GM18873 (cell line): Measurements from ENCODE around the gene UGT8.
"Not testable (repeated sequence)": the region's sequence is repeated elsewhere in the genome, so short reads cannot be mapped to it uniquely, and the experiment has no call there.

ENCODE experiments used
- ATAC-seq: cut with Tn5 transposase; IDR thresholded peaks from one replicate; pipeline ENCODE4 v1.9.1; 2021; ENCODE audit warnings: mild to moderate bottlenecking, moderate library complexity, moderate number of reproducible peaks; ENCODE audit not compliant: unreplicated experiment, low FRiP score

Gene UGT8

DNA sequence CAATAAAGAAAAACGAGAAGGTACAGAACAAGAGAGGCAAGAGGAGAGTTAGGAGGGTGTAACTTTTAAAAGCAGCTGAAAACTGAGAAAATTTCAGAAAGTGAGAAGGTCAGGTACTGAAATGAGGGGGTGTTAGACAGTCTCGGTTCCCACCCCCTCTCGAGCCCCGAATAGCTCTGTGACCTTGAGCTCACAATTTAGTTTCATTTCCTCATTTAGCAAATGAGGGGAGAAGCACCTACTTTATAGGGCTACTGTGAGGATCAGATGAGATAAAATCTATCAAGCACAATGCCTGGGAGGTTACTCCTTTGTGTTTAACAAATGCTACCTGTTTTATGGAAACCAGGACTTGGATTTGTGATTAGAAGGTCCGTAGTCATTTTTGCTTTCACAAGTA is 4.9 kb downstream of the UGT8 start:
- ATAC-seq, result peak; percentile 97

DNA sequence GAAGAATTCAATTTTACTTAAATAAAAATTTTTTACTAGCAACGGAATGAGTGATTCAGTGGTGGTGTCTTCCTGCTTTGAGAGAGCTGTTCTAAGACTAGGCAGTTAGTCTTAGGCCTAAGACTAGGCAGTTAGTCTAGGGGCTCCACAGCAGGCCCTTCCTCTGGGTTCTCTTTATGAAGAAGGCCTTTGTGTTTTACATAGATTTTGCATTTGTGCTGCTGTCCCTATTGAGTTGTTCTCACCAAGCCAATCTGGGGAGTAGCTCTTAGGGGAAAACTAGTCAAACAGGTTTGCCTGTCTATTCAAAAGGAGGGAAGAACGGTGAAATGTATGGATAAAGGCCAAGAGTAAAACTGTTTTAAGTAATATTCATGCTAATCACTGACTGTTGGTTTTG is 7.6 kb downstream of the UGT8 start:
- no peak for ATAC-seq

DNA sequence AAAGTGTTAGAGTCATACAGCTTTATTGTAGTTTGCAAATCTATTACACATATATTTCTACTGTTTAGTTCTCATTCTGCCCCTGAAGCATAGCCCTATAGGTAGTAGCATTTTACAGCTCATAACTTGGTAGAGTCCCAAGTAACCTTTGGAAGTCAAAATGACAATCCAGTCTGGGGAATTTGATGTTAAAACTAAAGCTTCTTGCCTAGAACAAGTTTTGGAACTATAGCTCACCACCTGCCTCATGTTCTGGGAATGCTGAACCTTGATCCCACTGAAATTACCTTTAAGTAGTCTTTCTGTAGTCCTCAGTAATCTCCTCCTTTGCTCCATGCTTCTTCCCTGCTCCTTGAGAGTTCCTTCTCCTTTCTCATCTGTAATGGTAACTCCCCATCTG is 8.4 kb downstream of the UGT8 start:
- ATAC-seq, result no peak

DNA sequence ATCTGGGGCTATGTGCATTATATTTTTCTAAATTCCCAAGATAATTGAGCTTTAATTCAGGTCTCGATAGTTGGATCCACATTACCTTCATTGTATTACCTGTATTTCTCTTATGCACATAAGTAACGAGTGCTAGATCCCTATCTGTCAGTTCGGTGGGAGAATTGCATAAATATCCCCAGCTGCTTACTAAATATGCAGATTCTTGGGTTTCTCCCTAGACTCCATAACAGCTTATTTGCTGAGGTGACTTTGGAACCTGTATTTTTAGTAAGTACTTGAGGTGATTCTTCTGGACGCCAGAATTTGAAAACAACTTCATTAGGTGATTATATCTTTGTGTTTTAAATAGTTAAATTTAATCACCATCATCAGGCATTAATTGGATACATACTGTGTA is 15.0 kb downstream of the UGT8 start:
- no peak for ATAC-seq

DNA sequence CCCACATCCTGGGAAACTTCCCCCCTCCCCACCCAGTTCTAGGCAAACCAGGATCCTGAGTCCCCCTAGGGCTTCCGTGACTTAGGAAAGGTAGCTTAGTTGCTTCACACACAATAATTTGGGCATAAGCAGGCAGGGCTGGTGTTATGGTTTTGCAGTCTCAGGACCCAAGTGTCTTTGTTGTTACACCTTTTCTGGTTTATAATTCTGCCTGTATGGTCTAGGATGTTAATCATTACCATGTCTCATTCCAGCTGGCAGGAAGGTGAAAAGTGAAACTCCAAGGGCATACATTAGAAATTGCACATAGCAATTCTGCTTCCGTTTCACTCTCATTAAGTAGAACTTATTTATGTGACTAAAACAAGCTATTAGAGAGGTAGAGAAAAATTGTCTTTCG is 16.8 kb downstream of the UGT8 start:
- ATAC-seq, result peak; percentile 53

DNA sequence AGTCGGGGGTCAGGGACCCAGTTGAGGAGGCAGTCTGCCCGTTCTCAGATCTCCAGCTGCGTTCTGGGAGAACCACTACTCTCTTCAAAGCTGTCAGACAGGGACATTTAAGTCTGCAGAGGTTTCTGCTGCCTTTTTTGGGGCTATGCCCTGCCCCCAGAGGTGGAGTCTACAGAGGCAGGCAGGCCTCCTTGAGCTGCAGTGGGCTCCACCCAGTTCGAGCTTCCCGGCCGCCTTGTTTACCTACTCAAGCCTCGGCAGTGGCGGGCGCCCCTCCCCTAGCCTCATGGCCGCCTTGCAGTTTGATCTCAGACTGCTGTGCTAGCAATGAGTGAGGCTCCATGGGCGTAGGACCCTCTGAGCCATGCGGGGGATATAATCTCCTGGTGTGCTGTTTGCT is 17.4 kb downstream of the UGT8 start:
- ATAC-seq, result not testable (repeated sequence)

DNA sequence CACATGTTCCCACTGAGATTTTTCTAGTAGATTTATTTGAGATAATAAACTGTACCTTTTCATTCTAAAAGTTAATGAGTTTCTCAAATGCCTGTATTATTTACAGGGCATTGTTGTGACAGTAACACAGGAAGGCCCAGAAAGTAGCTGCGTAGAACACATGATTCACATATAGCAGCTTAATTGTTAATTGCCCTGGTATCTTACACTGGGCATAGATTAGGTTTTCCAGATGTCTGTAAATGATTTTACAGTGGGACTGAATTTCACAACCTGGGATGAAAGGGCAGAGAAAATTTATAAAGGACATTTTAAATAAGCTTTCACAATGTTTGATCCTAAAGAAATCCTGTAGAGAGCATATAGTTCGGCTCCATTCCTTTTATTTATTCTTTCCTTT is 27.6 kb downstream of the UGT8 start:
- ATAC-seq, result no peak

DNA sequence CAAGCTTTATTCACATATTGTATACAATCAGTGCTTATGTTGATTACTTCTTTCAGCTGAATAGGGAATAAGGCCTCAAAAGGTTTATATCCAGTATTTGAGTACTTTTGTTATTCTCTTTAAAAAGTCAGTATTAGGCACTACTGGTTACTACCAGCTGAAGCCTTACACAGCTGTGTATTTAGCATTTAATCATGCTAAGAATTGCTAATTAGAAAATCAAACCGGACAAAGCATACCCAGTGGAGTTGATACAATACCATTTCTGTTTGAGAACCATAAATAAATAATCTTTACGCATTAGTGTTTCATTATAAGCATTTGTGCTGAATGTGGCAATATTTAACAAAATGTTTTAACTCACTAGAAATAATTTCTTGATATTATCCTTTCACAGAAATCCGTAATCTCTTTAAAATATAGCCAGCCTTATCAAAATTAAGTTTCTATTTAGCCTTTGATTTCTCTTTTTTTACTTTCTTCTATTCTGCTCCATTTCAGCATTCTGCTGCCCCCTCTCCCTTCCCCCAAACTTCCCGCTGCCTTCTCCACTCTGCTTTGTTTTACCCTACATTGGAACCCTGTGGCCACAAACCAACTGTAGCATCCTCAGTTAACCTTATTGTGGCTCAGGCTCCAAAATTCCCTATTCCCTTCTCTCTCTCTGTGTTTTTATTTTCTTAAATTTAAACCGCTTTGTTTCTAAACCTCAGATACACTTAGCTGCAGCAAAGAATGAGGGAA is 37.8 kb downstream of the UGT8 start:
- no peak for ATAC-seq

DNA sequence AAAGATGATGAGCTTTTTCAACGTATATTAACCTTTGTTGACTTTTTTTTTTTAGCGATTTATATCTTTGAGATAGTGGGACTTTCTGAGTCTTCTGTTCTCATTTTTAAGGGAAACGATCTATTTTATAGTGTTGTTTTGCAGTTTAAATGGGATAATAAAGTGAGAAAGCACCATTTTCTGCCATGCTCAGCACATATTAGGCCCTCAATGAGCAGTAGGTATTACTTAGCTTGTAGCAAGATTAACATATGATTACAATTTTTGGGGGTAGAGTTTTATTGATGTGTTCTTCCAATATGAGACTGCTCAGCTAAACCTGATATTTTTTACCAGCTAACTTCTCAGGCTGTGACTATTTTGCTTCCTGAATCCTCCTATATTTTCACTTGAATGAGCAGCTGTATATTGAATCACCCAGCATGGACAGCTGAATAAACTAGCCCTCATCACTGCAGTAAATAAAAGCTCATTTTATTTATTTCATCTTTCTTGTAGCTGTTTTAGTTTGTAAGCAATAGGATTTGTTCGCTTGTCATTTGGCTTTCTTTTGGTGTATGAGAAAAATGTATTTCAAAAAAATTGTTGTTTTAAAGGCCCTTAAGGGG is 43.7 kb downstream of the UGT8 start:
- ATAC-seq, result no peak

DNA sequence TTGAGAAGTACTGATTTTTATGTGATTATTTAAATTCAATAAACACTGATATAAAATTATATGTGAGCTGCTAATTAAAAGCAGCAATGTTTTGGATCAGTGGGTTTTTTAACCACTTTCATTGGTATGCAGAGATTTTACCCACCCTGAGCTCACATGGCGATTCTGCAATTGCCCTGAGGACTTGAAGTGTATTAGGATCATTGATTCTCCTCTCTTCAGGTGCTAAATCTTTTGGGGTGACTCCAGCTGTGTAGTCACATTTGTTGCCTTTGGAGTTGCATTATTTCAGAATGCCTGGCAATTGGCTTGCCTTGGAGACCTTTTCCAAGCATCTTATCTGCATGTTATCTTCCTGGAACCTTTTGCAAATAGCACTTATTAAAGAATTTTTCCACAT is 51.3 kb downstream of the UGT8 start:
- no peak for ATAC-seq

DNA sequence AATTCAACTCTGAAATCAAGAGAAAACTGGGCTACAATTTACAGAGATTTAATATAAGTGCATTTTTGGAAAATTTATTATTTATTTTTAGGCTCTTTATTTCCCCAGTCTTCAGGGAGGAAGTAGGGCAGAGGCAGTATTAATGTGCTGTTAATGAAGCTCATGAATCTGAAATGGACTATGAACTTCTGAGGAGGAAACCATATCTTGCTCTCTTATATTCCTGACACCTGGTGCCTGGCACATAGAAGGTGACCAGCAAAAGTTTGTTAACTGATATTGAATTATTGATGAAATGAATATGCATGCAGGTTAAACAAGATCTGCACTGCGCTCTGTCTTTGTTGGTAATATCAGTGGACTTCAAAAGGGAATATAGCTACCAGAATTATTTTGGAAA is 55.1 kb downstream of the UGT8 start:
- ATAC-seq, result no peak

DNA sequence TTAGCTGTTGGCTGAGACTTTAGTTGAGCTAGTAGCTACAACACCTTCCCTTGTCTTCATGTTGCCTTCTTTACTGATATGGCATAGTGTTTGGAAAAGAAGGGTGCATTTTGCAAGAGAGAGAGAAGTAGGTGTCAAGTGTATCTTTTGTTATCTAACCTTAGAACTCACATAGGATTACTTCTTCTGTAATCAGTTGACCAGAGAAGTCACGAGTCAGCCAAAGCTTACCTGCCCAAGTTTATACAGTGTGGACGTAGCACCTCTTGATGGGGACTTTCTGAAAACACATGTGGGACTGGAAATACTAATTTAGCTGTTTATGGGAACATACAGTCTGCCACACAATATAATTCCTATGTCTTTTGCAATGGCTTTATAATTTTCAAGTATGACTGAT is 56.0 kb downstream of the UGT8 start:
- ATAC-seq, result no peak

DNA sequence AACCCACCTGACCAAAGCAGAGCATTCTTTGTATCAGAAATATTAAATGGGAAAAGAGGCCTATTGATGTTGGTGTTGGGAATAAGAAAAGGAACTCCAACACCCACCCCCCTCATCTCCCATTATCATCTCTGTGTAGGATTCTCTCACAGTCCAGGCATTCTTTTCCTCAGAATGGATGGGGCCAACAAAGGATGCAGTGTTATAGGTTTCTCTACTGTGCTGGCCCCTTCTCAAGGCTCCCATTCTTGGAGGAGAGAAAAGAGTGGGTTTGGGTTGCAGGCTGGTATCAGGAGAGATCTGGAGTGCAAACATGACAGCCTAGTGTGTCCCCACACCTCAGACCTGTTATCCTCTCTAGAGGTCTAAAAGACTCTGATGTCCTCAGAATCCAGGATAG is 59.6 kb downstream of the UGT8 start:
- ATAC-seq, result no peak

DNA sequence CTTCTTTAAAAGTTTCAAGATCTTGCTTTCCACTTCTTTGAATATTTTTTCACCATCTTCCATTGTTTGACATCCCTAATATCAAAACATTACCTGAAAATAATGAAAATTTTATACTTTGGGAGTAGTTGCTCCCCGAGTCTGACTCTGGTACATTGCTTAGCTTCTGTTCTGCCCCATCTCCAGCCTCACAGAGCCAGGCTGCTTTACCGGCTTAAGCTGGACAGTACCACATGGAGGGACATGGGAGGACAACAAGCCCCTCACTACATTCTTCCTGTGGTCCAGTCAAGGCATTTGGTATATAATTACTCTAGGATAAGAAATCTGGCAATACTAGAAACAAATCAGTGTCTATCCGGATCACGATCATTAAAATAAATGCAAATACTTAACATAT is 60.2 kb downstream of the UGT8 start:
- no peak for ATAC-seq

DNA sequence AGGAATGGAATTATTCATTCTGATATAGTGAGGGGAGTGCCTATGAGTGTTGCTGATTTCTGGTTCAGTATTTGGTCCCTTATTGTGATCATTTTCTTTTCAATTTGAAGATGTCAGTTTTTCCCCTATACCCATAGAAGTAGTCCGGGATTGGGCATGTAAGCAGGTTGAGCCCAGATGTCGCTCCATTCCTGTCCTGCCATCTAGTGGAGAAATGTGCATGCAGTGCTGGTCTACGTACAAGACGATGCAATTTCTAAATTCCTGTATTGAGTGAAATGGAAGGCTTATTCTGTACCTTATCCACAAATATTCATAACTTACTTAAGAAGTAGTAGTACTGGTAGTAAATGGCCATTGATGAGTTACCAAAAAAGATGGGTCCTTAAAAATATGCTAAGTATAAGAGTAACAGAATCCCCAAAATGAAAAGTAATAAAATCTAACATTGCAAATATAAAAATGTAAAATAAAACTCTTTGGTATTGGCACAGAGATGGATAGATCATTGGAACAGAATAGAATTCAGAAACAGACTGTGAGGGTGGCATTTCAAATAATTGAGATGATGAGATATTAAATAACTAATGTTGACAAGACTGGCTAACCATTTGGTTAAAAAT is 60.9 kb downstream of the UGT8 start:
- peak; percentile 95 for ATAC-seq

DNA sequence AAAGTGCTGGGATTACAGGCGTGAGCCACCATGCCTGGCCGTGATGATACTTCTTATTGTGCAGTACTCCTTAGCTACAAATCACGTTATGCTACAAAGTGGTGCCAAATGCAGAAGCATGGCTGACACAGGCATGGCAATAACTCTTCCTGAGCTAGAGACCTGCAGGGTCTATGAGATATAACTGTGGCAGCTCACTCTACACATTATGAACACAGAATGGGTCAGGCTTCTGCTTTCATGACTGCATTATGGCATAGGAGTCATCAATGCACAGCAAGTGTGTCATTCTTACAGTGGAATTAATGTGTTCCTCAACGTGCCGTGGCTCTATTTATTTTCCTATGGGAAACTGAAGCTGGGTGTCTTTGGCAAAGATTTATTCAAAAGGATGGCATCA is 64.5 kb downstream of the UGT8 start:
- ATAC-seq, result no peak

DNA sequence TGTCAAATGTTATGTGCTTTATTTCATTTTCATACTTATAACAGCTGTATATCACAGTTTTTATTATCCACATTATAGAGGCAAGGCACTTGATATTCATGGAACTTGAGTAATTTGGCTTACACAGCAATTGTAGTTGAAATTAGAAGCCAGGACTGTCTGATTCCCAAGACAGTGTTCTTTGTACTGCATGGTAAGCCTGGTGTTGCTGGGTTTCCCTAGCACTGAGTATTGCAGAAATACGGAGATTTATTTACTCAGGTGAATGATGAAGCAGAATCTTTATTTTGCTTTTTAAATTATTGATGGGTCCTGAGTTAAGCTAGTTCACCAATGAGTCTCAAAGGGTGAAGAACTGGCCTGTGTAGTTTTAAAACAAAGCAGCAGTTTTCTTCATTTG is 70.0 kb downstream of the UGT8 start:
- no peak for ATAC-seq

DNA sequence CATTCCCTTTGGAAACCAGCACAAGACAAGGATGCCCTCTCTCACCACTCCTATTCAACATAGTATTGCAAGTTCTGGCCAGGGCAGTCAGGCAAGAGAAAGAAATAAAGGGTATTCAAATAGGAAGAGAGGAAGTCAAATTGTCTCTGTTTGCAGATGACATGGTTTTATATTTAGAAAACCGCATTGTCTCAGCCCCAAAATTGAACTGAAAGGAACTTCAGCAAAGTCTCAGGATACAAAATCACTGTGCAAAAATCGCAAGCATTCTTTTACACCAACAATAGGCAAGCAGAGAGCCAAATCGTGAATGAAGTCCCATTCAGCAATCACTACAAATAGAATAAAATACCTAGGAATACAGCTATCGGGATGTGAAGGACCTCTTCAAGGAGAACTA is 72.1 kb downstream of the UGT8 start:
- not testable (repeated sequence) for ATAC-seq

DNA sequence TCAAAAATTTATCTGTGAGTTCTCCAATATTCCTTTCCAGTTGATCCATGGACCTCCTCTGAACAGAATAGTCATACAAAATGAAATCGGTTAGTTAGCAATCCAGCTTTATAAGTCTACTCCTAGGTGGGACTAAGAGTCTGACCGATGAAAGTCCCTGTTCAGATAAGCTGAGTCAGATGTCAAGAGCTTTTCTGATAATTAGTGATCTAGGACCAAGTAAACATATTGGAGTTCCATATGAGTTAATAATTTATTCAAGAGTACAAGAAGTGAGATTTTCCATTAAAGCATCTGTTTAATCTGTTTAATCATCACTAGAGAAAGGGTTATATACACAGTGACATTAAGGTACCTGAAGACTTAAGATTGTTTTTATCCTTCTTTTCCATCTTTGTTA is 74.7 kb downstream of the UGT8 start:
- no peak for ATAC-seq

DNA sequence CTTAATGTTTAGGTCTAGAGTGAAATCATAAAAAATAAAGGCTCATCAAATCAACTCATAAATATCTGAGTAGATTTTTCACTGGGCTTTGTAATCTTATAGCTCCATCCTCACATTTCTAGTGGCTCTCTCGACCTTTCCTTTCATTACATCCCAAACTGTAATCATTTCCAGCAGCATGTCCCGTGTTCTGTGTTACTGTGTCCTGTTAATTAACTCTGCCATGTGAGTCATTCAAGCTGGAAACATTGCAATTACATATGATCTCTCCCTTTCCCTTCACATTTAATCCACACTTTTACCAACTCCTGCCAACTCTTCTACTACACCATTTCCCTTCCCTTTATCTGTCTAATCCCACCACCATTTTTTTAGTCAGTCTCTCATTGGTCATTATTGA is 75.5 kb downstream of the UGT8 start:
- ATAC-seq, result no peak

DNA sequence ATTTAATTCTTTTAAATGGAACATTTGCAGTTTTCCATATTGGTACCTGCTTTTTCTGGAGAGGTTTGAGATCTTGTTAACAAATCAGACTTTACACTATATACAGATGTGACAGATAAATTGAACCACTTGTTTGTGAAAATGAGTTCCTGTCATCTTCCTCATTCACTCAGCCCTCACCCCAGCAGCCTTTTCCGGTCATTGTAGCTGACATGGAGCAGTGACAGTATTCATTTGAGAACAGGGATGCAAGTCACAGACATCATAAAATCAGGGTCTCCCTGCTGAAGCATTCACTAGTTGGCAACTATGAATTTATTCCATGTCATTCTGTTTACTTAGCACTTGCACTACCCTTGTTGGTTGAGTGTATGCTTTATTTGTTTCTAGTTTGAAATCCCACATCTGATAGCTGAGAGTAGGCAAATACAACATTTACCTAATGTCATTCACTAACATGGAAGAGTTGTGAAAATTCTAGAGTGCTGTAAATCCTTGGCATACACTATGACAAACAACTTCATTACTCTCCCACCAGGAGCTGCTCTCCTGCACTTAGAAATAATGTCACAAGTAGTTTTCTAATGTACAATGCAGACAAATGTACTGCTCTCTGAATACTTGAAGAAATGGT is 78.9 kb downstream of the UGT8 start:
- no peak for ATAC-seq

DNA sequence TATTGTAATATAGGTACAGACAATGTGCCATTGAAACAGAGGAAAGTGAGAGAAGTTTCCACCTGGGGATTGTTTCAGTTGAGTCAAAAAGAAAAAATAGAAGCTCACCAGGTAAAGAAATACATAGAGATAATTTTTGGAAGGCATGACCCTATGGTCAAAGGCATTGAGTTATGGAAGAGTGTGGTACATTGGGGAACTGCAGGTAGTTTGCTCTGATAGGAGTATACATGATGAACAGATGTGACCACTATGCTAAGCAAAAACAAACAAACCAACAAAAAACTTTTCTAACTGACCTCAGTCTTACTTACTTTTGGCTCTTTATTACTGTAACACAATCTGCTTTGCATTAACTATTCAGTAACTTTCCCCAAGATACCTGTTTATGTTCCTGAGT is 85.9 kb downstream of the UGT8 start:
- ATAC-seq, result no peak
